ENCODE results near the gene OPTN.

OPTN gene

GRCh38 chr10:13115832-13116803, 16.2 kb downstream of the OPTN start:
- Histone ChIP-seq H3K4me3 (ENCODE audit: insufficient read depth in 1 of 2, low read depth in 1 of 2, low read length in 2 of 2) (no peak overlapping the region), H3K4ac (ENCODE audit: low read depth in 1 of 2, low read length in 2 of 2) (no peak overlapping the region), H3K9me3 (ENCODE audit: control insufficient read depth, low read length) (no peaks in the 10 kb centered on the region), H3K4me1 (ENCODE audit: control insufficient read depth, insufficient read depth, low read depth, low read length) (no peaks in the 10 kb centered on the region), H3K79me1 (replicated peaks; ENCODE audit: low read length, poor library complexity, severe bottlenecking) (peaks cover 22% of the 10 kb centered on the region), H3K18ac (ENCODE audit: low read depth in 1 of 2, low read length in 2 of 2) (no peak overlapping the region), H2BK15ac (ENCODE audit: low read depth, poor library complexity, severe bottlenecking) (no peak overlapping the region), H4K8ac (ENCODE audit: low read length) (no peak overlapping the region), H3K27ac (ENCODE audit: low read length, poor library complexity, severe bottlenecking) (no peak overlapping the region), H2AFZ (ENCODE audit: low read depth, low read length) (no peak overlapping the region), H2BK5ac (ENCODE audit: low read depth, low read length, poor library complexity, severe bottlenecking) (no peak overlapping the region), H2BK120ac (ENCODE audit: low read depth, low read length) (no peak overlapping the region), H3K14ac (ENCODE audit: low read length in 2 of 2) (no peak overlapping the region), H3K9ac (ENCODE audit: low read length) (no peak overlapping the region), H2BK12ac (ENCODE audit: low read length in 2 of 2) (no peak overlapping the region), H4K91ac (ENCODE audit: low read length) (no peak overlapping the region), H2AK5ac (ENCODE audit: low read length, severe bottlenecking) (no peak overlapping the region), H3K23ac (ENCODE audit: low read length in 2 of 2) (no peak overlapping the region), H3K27me3 (ENCODE audit: control insufficient read depth in 1 of 2, insufficient read depth in 1 of 2, low read length in 2 of 2) (no peaks in the 10 kb centered on the region), H3K36me3 (ENCODE audit: control insufficient read depth in 1 of 2, insufficient read depth in 2 of 2, low read depth in 1 of 2, low read length in 2 of 2) (peaks cover 35 to 82% of the 10 kb centered on the region in 2 experiments), H3K4me2 (ENCODE audit: low read length, poor library complexity, severe bottlenecking) (no peak overlapping the region)
- no peak for DNase-seq
- WGBS, result 92% methylated on average over 10 of the region's 12 CpGs

DNA sequence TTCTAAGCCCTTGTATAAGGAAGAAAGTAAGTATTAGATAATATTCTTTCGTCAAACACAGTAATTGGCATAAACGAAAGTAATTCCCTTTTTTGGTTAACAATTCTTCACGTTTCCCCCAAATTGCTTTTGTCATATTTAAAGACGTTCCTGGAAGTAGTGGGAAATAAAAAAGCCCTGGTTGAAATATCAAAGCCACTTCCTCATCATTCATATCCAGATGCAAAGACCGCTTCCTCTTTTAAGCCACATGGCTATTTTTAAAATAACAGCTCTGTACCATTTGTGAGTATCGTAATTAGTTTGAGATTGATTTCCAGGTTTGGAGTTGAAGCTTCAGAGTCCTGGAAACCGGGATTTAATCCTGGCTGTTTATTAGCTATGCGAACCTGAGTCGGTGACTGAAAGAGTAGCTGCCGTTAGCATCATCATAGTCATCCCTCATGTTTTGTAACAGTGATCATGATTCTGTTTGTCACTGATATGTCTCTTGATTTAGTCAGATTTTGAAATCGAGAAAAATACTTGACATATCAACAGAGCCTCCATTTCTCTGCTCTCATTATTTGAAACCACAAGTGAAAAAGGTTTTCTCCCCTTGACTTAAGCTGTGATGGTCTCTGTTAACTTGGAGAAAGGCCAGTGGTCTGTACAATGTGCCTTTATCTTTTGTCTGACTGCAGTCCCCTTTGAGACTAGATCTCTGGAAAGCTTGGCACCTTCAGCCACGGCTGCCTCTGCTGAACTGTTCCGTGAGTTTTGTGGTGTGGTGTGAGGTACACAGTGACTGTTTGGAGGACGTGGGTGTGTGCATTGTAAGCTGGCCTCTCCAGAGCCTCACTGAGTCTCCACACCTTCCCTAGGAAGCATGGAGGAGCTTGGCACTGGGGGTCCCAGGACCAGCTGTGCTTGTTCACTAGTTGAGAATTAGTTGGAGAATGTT, 18.1 kb downstream of the OPTN start:
- 88% methylated on average over 11 of the region's 14 CpGs for WGBS
- H2BK15ac ChIP-seq (ENCODE audit: low read depth, poor library complexity, severe bottlenecking), result no peak overlapping the region

GRCh38 chr10:13118784-13119410, 18.9 kb downstream of the OPTN start:
- Histone ChIP-seq H2BK5ac (ENCODE audit: low read depth, low read length, poor library complexity, severe bottlenecking) (no peak overlapping the region), H3K36me3 (ENCODE audit: control insufficient read depth in 1 of 2, insufficient read depth in 2 of 2, low read depth in 1 of 2, low read length in 2 of 2) (peaks cover 20 to 80% of the 10 kb centered on the region in 2 experiments), H3K9me3 (ENCODE audit: control insufficient read depth, low read length) (no peaks in the 10 kb centered on the region), H3K14ac (ENCODE audit: low read length in 2 of 2) (no peak overlapping the region), H3K18ac (ENCODE audit: low read depth in 1 of 2, low read length in 2 of 2) (no peak overlapping the region), H3K27me3 (ENCODE audit: control insufficient read depth in 1 of 2, insufficient read depth in 1 of 2, low read length in 2 of 2) (no peaks in the 10 kb centered on the region), H2BK120ac (ENCODE audit: low read depth, low read length) (no peak overlapping the region), H2AFZ (ENCODE audit: low read depth, low read length) (no peak overlapping the region), H2BK12ac (ENCODE audit: low read length in 2 of 2) (no peak overlapping the region), H3K4me2 (ENCODE audit: low read length, poor library complexity, severe bottlenecking) (no peak overlapping the region), H2BK15ac (ENCODE audit: low read depth, poor library complexity, severe bottlenecking) (no peak overlapping the region), H2AK5ac (ENCODE audit: low read length, severe bottlenecking) (no peak overlapping the region), H3K4ac (ENCODE audit: low read depth in 1 of 2, low read length in 2 of 2) (no peak overlapping the region), H4K91ac (ENCODE audit: low read length) (no peak overlapping the region), H3K23ac (ENCODE audit: low read length in 2 of 2) (no peak overlapping the region), H3K9ac (ENCODE audit: low read length) (no peak overlapping the region), H3K79me1 (replicated peaks; ENCODE audit: low read length, poor library complexity, severe bottlenecking) (peaks cover 21% of the 10 kb centered on the region), H3K4me1 (ENCODE audit: control insufficient read depth, insufficient read depth, low read depth, low read length) (no peaks in the 10 kb centered on the region), H4K8ac (ENCODE audit: low read length) (no peak overlapping the region), H3K27ac (ENCODE audit: low read length, poor library complexity, severe bottlenecking) (no peak overlapping the region), H3K4me3 (ENCODE audit: insufficient read depth in 1 of 2, low read depth in 1 of 2, low read length in 2 of 2) (no peak overlapping the region)
- 95% methylated on average over 1 of the region's 3 CpGs for WGBS
- no peak for DNase-seq

More for the DNA sequence above, 18.1 kb downstream of the OPTN start:
- no peak overlapping the region for H2AK5ac ChIP-seq (ENCODE audit: low read length, severe bottlenecking)
- DNase-seq, result no peak
- H3K9me3 ChIP-seq (ENCODE audit: control insufficient read depth, low read length), result no peaks in the 10 kb centered on the region
- no peak overlapping the region for H2BK5ac ChIP-seq (ENCODE audit: low read depth, low read length, poor library complexity, severe bottlenecking)
- H3K4ac ChIP-seq (ENCODE audit: low read depth in 1 of 2, low read length in 2 of 2), result no peak overlapping the region
- no peak overlapping the region for H3K23ac ChIP-seq (ENCODE audit: low read length in 2 of 2)
- no peak overlapping the region for H3K14ac ChIP-seq (ENCODE audit: low read length in 2 of 2)
- no peak overlapping the region for H2BK120ac ChIP-seq (ENCODE audit: low read depth, low read length)
- peaks cover 28 to 80% of the 10 kb centered on the region in 2 experiments for H3K36me3 ChIP-seq (ENCODE audit: control insufficient read depth in 1 of 2, insufficient read depth in 2 of 2, low read depth in 1 of 2, low read length in 2 of 2)
- H3K4me3 ChIP-seq (ENCODE audit: insufficient read depth in 1 of 2, low read depth in 1 of 2, low read length in 2 of 2), result no peak overlapping the region
- H3K27me3 ChIP-seq (ENCODE audit: control insufficient read depth in 1 of 2, insufficient read depth in 1 of 2, low read length in 2 of 2), result no peaks in the 10 kb centered on the region
- H4K8ac ChIP-seq (ENCODE audit: low read length), result no peak overlapping the region
- H3K27ac ChIP-seq (ENCODE audit: low read length, poor library complexity, severe bottlenecking), result no peak overlapping the region
- H2BK12ac ChIP-seq (ENCODE audit: low read length in 2 of 2), result no peak overlapping the region
- no peak overlapping the region for H3K9ac ChIP-seq (ENCODE audit: low read length)
- H4K91ac ChIP-seq (ENCODE audit: low read length), result no peak overlapping the region
- H2AFZ ChIP-seq (ENCODE audit: low read depth, low read length), result no peak overlapping the region
- H3K4me1 ChIP-seq (ENCODE audit: control insufficient read depth, insufficient read depth, low read depth, low read length), result no peaks in the 10 kb centered on the region
- H3K79me1 ChIP-seq (replicated peaks; ENCODE audit: low read length, poor library complexity, severe bottlenecking), result peaks cover 23% of the 10 kb centered on the region
- H3K18ac ChIP-seq (ENCODE audit: low read depth in 1 of 2, low read length in 2 of 2), result no peak overlapping the region
- H3K4me2 ChIP-seq (ENCODE audit: low read length, poor library complexity, severe bottlenecking), result no peak overlapping the region

Data from mesenchymal stem cell (in vitro differentiated cells and primary cell).